Endothelial cell of umbilical vein (primary cell): ENCODE measurements around the gene SEMA3G. TPM values are rescaled to one million over a fixed set of nuclear protein-coding genes. Genes with fewer than 3 reads are reported as not detected.

Experiments
- BruUV-seq: library from RNA; stranded (reverse); fragments of 400-500 nt; replicated peaks from 2 replicates; lab custom pipeline; 2021; lab: Mats Ljungman, UMichigan
- CTCF ChIA-PET: fragments of 300-600, 350-600 bp; sonication (Branson Sonifier 250); formaldehyde crosslinking; loops from one replicate; lab custom pipeline; 2021; ENCODE audit warnings: antibody characterized with exemption, inconsistent platforms; lab: Charles Lee
- POLR2A ChIA-PET: fragments of 300-600, 350-600 bp; sonication (Branson Sonifier 250); formaldehyde crosslinking; loops from one replicate; lab custom pipeline; 2021; ENCODE audit warnings: antibody characterized with exemption, inconsistent platforms; lab: Charles Lee
- DNase-seq: peaks from one replicate; pipeline ENCODE4 v3.0.0-alpha.2; 2011; ENCODE audit warnings: low read depth, low spot score
- FAIRE-seq: peaks from 2 replicates; lab custom pipeline; 2011; peaks lifted over from hg19 to GRCh38; lab: Jason Lieb, UNC
- H2AFZ ChIP-seq: 2 replicates; pipeline ENCODE4 v1.6.0; 2012; ENCODE audit warnings: low read depth, low read length, control low read depth, inconsistent platforms
- H3K27ac ChIP-seq: 2 replicates; pipeline ENCODE4 v1.5.1; 2011; ENCODE audit warnings: low read depth, mild to moderate bottlenecking, control low read depth, low read length, moderate library complexity; ENCODE audit not compliant: insufficient read depth
- H3K27me3 ChIP-seq, 2 experiments: 2 replicates each; pipeline versions ENCODE4 v1.6.0 to v1.6.1; 2011; ENCODE audit warnings: low read length in 2 of 2, mixed read lengths in 1 of 2; ENCODE audit not compliant: control insufficient read depth in 2 of 2, insufficient read depth in 2 of 2
- H3K36me3 ChIP-seq, 2 experiments: 2 replicates in 1 of 2; 3 replicates in 1 of 2; pipeline ENCODE4 v1.5.1; 2011; ENCODE audit warnings: low read length in 2 of 2, mild to moderate bottlenecking in 1 of 2, moderate library complexity in 1 of 2; ENCODE audit not compliant: control insufficient read depth in 2 of 2, insufficient read depth in 2 of 2; ENCODE audit errors: extremely low read depth in 1 of 2
- H3K4me1 ChIP-seq: 3 replicates; pipeline ENCODE4 v1.5.1; 2011; ENCODE audit warnings: mild to moderate bottlenecking, low read length; ENCODE audit not compliant: control insufficient read depth, insufficient read depth; ENCODE audit errors: extremely low read depth
- H3K4me2 ChIP-seq: 2 replicates; pipeline ENCODE4 v1.6.1; 2011; ENCODE audit warnings: low read length, control low read depth, mixed read lengths; ENCODE audit not compliant: insufficient read depth
- H3K4me3 ChIP-seq, 3 experiments: fragments of 200-600 bp in 1 of 3; sonication (generic), shearing (Covaris generic) in 1 of 3; replicated peaks in 1 of 3; 2 replicates each; pipeline ENCODE4 v1.5.1; 2011 to 2016; ENCODE audit warnings: control low read depth in 3 of 3, low read length in 3 of 3, mild to moderate bottlenecking in 2 of 3, inconsistent platforms in 1 of 3, low read depth in 1 of 3, moderate library complexity in 1 of 3; ENCODE audit not compliant: insufficient read depth in 1 of 3
- H3K79me2 ChIP-seq: 2 replicates; pipeline ENCODE4 v1.6.0; 2012; ENCODE audit warnings: low read length, inconsistent platforms; ENCODE audit not compliant: control insufficient read depth, insufficient read depth
- H3K9ac ChIP-seq: replicated peaks from 2 replicates; pipeline ENCODE3; 2011; ENCODE audit warnings: low read length, control low read depth; ENCODE audit not compliant: insufficient read depth; ENCODE audit errors: extremely low read depth
- H3K9me1 ChIP-seq: replicated peaks from 3 replicates; pipeline ENCODE4 v1.6.0; 2011; ENCODE audit warnings: mild to moderate bottlenecking, low read length; ENCODE audit not compliant: control insufficient read depth, insufficient read depth; ENCODE audit errors: extremely low read depth
- H3K9me3 ChIP-seq: replicated peaks from 2 replicates; pipeline ENCODE4 v1.5.1; 2012; ENCODE audit warnings: low read length, inconsistent platforms; ENCODE audit not compliant: control insufficient read depth, insufficient read depth
- H4K20me1 ChIP-seq: replicated peaks from 2 replicates; pipeline ENCODE3; 2011; ENCODE audit warnings: mild to moderate bottlenecking, low read length; ENCODE audit not compliant: control insufficient read depth, insufficient read depth; ENCODE audit errors: extremely low read depth
- FOS ChIP-seq: IDR thresholded peaks from 2 replicates; pipeline ENCODE4 v1.6.1; 2011; ENCODE audit warnings: mild to moderate bottlenecking, low read length, moderate library complexity, borderline replicate concordance; ENCODE audit not compliant: insufficient read depth
- GATA2 ChIP-seq: IDR thresholded peaks from 2 replicates; pipeline ENCODE4 v1.7.0; 2011; ENCODE audit warnings: low read depth, mild to moderate bottlenecking, moderate library complexity, mixed read lengths, low read length; ENCODE audit not compliant: insufficient read length, insufficient read depth
- JUN ChIP-seq: IDR thresholded peaks from 2 replicates; pipeline ENCODE4 v1.6.1; 2011; ENCODE audit warnings: borderline replicate concordance, low read depth; ENCODE audit not compliant: insufficient read length, insufficient read depth
- MYC ChIP-seq: IDR thresholded peaks from one replicate; pipeline ENCODE4 v1.6.1; 2011; ENCODE audit warnings: mild to moderate bottlenecking, low read depth, low read length
- POLR2AphosphoS5 ChIP-seq: IDR thresholded peaks from 2 replicates; pipeline ENCODE4 v1.6.1; 2012; ENCODE audit warnings: low read depth, mild to moderate bottlenecking, control low read depth, low read length, moderate library complexity; ENCODE audit not compliant: insufficient read depth
- dilution Hi-C: fragments of 300-500 bp; cut with MboI; formaldehyde crosslinking; loops from one replicate; pipeline ENCODE4 v1.15.0; 2019; ENCODE audit warnings: low sequenced_read_pairs; ENCODE audit not compliant: extremely low pct_ligation_motif_present
- intact Hi-C: fragments of 100-400 bp; cut with micrococcal nuclease; formaldehyde crosslinking; loops from one replicate; pipeline ENCODE4 v1.10.0; 2022
- polyA plus RNA-seq, 4 experiments: library from polyadenylated mRNA; depleted of rRNA in 3 of 4; stranded (reverse) in 3 of 4; unstranded in 1 of 4; fragments of >200 nt; gene quantifications; 2 replicates each; pipeline versions ENCODE4 v1.2.1 to v1.2.3, GENCODE V29; 2011 to 2012; ENCODE audit warnings: missing spikeins in 1 of 4
- total RNA-seq: library from RNA; stranded (reverse); gene quantifications from 2 replicates; pipeline ENCODE4 v1.2.3, GENCODE V29; 2021
- TF ChIP-seq, protein P1 (sequence below): IDR thresholded peaks from 2 replicates; pipeline ENCODE4 v1.6.1; 2011; ENCODE audit not compliant: insufficient read depth, insufficient read length

The SEMA3G gene
- total and polyA plus RNA-seq, 2 donors (not counting 3 experiments of a cell fraction or from before 2014, with no cell fraction given): 22.6 to 27.9 TPM

DNA sequence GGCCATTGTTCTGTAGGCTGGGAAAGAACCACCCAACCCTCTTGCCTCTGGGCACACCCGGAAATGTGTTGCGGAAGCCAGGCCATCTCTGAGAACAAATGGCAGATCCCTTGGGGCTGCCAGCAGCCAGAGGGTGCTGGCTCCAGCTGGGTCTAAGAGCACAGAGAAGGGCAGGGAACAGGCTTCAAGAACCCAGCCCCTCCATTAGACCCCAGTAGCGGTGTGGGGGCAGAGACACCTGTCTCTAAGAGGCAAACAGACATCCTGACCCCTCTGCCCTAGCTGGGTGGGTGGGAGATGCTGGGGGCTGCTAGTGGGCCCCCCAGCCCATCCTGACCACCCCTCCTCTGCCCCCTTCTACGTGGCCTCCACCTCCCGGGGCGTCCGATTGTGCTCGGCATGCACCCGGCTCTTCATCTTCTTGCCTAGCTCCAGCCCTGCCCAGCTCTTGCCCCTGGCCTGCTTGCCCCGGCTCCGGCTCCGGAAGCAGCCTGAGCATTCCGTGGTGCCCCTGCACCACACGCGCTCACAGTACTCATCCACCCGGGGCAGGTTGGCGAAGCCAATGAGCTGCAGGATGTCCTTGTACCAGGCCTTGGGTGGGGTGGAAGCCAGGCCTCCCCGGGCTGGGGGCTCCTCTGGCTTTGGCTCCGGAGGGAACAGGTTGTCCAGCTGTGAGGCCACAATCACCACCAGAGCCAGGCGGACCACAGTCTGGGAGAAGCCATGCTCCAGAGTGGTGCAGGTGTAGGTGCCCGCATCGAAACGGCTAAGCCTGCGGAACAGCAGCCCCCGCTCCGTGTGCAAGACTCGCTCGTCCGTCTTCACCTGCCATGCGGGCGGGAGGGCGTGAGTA is 9.4 kb downstream of the SEMA3G start:
- no peaks in the 10 kb centered on the region for H3K79me2 ChIP-seq
- ChIA-PET POLR2A (no interaction called here), CTCF (interaction anchor here (0.6 to 4.6 kb wide), 3 partner anchors 11 to 335 kb away, joined by 4 to 24 read pairs (median 4); partner anchors contain the start of genes NEK4 and SEMA3G)
- no peaks in the 10 kb centered on the region for H3K9me3 ChIP-seq
- FAIRE-seq (no peak), DNase-seq (no peak)
- no peaks in the 10 kb centered on the region for H3K9me1 ChIP-seq
- H3K4me1 ChIP-seq: peaks cover 8% of the 10 kb centered on the region
- H3K4me3 ChIP-seq: no peak overlapping the region
- no peak overlapping the region for H3K27ac ChIP-seq
- TF ChIP-seq FOS (no peak), POLR2AphosphoS5 (no peak), MYC (no peak), JUN (no peak), GATA2 (no peak)
- TF ChIP-seq, protein P1, sequence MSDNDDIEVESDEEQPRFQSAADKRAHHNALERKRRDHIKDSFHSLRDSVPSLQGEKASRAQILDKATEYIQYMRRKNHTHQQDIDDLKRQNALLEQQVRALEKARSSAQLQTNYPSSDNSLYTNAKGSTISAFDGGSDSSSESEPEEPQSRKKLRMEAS: no peak
- dilution Hi-C loops (no loop called here), intact Hi-C loops (no loop called here)
- H3K27me3 ChIP-seq: no peaks in the 10 kb centered on the region
- H3K9ac ChIP-seq: no peak overlapping the region
- no peak overlapping the region for H2AFZ ChIP-seq
- no peak overlapping the region for H3K4me2 ChIP-seq
- no peaks in the 10 kb centered on the region for H4K20me1 ChIP-seq
- H3K36me3 ChIP-seq: peaks cover 0 to 17% of the 10 kb centered on the region in 2 experiments
- no TSS peak for BruUV-seq
